ENCODE data around the gene CHST9.
"Not testable (repeated sequence)": the region's sequence is repeated elsewhere in the genome, so short reads cannot be mapped to it uniquely, and the experiment has no call there.

Gene CHST9

GRCh38 chr18:26940744-26941398 is 244.2 kb downstream of the CHST9 start:
- no peak for DNase-seq (ENCODE audit: low spot score)

GRCh38 chr18:26931659-26932058 is 253.4 kb downstream of the CHST9 start:
- TF ChIP-seq CTCF (IDR thresholded peaks at IDR 0.05; ENCODE audit: extremely low read depth, missing control alignments), result no peak
- no peak for DNase-seq (ENCODE audit: low spot score)

More at GRCh38 chr18:26940744-26941398, 244.2 kb downstream of the CHST9 start:
- TF ChIP-seq CTCF (IDR thresholded peaks at IDR 0.05; ENCODE audit: extremely low read depth, missing control alignments), result no peak

GRCh38 chr18:26930630-26931029 is 254.5 kb downstream of the CHST9 start:
- no peak for TF ChIP-seq CTCF (IDR thresholded peaks at IDR 0.05; ENCODE audit: extremely low read depth, missing control alignments)

GRCh38 chr18:26928670-26929313 is 256.3 kb downstream of the CHST9 start:
- TF ChIP-seq CTCF (IDR thresholded peaks at IDR 0.05; ENCODE audit: extremely low read depth, missing control alignments), result no peak
- no peak for DNase-seq (ENCODE audit: low spot score)

More at GRCh38 chr18:26930630-26931029, 254.5 kb downstream of the CHST9 start:
- no peak for DNase-seq (ENCODE audit: low spot score)

- not testable (repeated sequence) for DNase-seq (ENCODE audit: low spot score)
Observed at GRCh38 chr18:26927822-26928221, 257.3 kb downstream of the CHST9 start.

- no peak for DNase-seq (ENCODE audit: low spot score)
- no peak for TF ChIP-seq CTCF (IDR thresholded peaks at IDR 0.05; ENCODE audit: extremely low read depth, missing control alignments)
Observed at GRCh38 chr18:26926066-26926675, 258.9 kb downstream of the CHST9 start.

GRCh38 chr18:26925313-26925712 is 259.8 kb downstream of the CHST9 start:
- TF ChIP-seq CTCF (IDR thresholded peaks at IDR 0.05; ENCODE audit: extremely low read depth, missing control alignments), result no peak
- DNase-seq (ENCODE audit: low spot score), result no peak

Measured in GM20000 (cell line).